GM19328 (cell line): ENCODE data around the gene CRACDL.
A peak's percentile ranks its signal among the peaks of the same experiment; 100 is the strongest.
"Not testable (repeated sequence)": the region's sequence is repeated elsewhere in the genome, so short reads cannot be mapped to it uniquely, and the experiment has no call there.

Source experiments
- ATAC-seq: cut with Tn5 transposase; IDR thresholded peaks from one replicate; pipeline ENCODE4 v1.9.1; 2021; ENCODE audit warnings: mild to moderate bottlenecking, moderate library complexity; ENCODE audit not compliant: unreplicated experiment

CRACDL gene

GRCh38 chr2:98759827-98760625 is 176.0 kb downstream of the CRACDL start:
- ATAC-seq: no peak

GRCh38 chr2:98759338-98759737 is 176.7 kb downstream of the CRACDL start:
- ATAC-seq: no peak

GRCh38 chr2:98757904-98758421 is 178.1 kb downstream of the CRACDL start:
- peak; percentile 64 for ATAC-seq

GRCh38 chr2:98753801-98754200 is 182.2 kb downstream of the CRACDL start:
- no peak for ATAC-seq

- ATAC-seq: not testable (repeated sequence)
Measured at GRCh38 chr2:98752711-98753110, 183.3 kb downstream of the CRACDL start.

GRCh38 chr2:98751748-98752147 is 184.3 kb downstream of the CRACDL start:
- ATAC-seq: no peak

- no peak for ATAC-seq
Measured at GRCh38 chr2:98750593-98751282, 185.3 kb downstream of the CRACDL start.

GRCh38 chr2:98749066-98749450 is 187.0 kb downstream of the CRACDL start:
- no peak for ATAC-seq

GRCh38 chr2:98748292-98749065 is 187.5 kb downstream of the CRACDL start:
- ATAC-seq: no peak

GRCh38 chr2:98747888-98748287 is 188.1 kb downstream of the CRACDL start:
- ATAC-seq: no peak

- no peak for ATAC-seq
Measured at GRCh38 chr2:98746426-98746825, 189.6 kb downstream of the CRACDL start.

GRCh38 chr2:98744595-98744994 is 191.4 kb downstream of the CRACDL start:
- no peak for ATAC-seq
